Loucy (cell line): Measurements from ENCODE around the gene COPS7A.

ENCODE experiments used
- CTCF ChIP-seq: fragments of 200-600 bp; sonication (generic); conservative IDR thresholded peaks from 2 replicates; pipeline ENCODE4 v1.5.1; 2014; ENCODE audit warnings: mild to moderate bottlenecking, antibody characterized with exemption, low read length
- EZH2phosphoT487 ChIP-seq: fragments of 200-600 bp; IDR thresholded peaks from 2 replicates; pipeline ENCODE4 v1.6.1; 2018; ENCODE audit warnings: antibody characterized with exemption, mild to moderate bottlenecking, moderate library complexity, borderline replicate concordance

- no peak for TF ChIP-seq CTCF
- no peak for TF ChIP-seq EZH2phosphoT487
These were observed 22.1 kb downstream of the COPS7A start for GRCh38 chr12:6745741-6746525.
